ENCODE data around the gene NT5C2. TPM values are rescaled to one million over a fixed set of nuclear protein-coding genes. Genes with fewer than 3 reads are reported as not detected.
"Not testable (repeated sequence)": the region's sequence is repeated elsewhere in the genome, so short reads cannot be mapped to it uniquely, and the experiment has no call there.

NT5C2 gene
- total and polyA plus RNA-seq, 8 donors = 19.4 to 45.0 (median 26.4) TPM

GRCh38 chr10:103139803-103140202 is 53.3 kb downstream of the NT5C2 start:
- Histone ChIP-seq H3K4me1 (peaks cover 0 to 2% (median 2%) of the 10 kb centered on the region in 3 donors), H3K27ac (no peak overlapping the region), H3K4me3 (no peak overlapping the region), H3K36me3 (peaks cover 0 to 9% (median 0%) of the 10 kb centered on the region in 3 donors), H3K27me3 (no peaks in the 10 kb centered on the region), H3K9me3 (no peaks in the 10 kb centered on the region)
- ATAC-seq (no peak), DNase-seq (no peak), FAIRE-seq (no peak)
- intact Hi-C loops (cut with DNase I) = no loop called here
- no peak for TF ChIP-seq CTCF (IDR thresholded peaks at IDR 0.05)
- WGBS, 2 donors = 91 to 94% methylated on average over 3 of the region's 3 CpGs

GRCh38 chr10:103135168-103135567 is 57.9 kb downstream of the NT5C2 start:
- intact Hi-C loops (cut with DNase I); H3K9me3 ChIP-seq; H3K27ac ChIP-seq; H3K4me1 ChIP-seq; H3K4me3 ChIP-seq; DNase-seq; H3K27me3 ChIP-seq; FAIRE-seq; H3K36me3 ChIP-seq: not testable (repeated sequence)
- 93 to 100% methylated on average over 3 of the region's 3 CpGs for WGBS, 2 donors
- ATAC-seq = peak in 1 of 4 donors; percentile 29

GRCh38 chr10:103130910-103131309 is 62.2 kb downstream of the NT5C2 start:
- WGBS, 2 donors = 50 to 64% methylated on average over 1 of the region's 1 CpG
- FAIRE-seq = no peak
- Histone ChIP-seq H3K27me3 (no peaks in the 10 kb centered on the region), H3K4me3 (no peak overlapping the region), H3K9me3 (no peaks in the 10 kb centered on the region), H3K36me3 (peaks cover 0 to 2% (median 0%) of the 10 kb centered on the region in 3 donors), H3K4me1 (no peaks in the 10 kb centered on the region), H3K27ac (no peak overlapping the region)
- TF ChIP-seq CTCF (IDR thresholded peaks at IDR 0.05) = no peak
- DNase-seq = no peak
- intact Hi-C loops (cut with DNase I) = no loop called here
- ATAC-seq = no peak

GRCh38 chr10:103130180-103130579 is 62.9 kb downstream of the NT5C2 start:
- not testable (repeated sequence) for DNase-seq, FAIRE-seq, H3K36me3 ChIP-seq

GRCh38 chr10:103127241-103127640 is 65.8 kb downstream of the NT5C2 start:
- H3K4me3 ChIP-seq = no peak overlapping the region
- TF ChIP-seq CTCF (IDR thresholded peaks at IDR 0.05) = no peak
- 94 to 96% methylated on average over 1 of the region's 1 CpG for WGBS, 2 donors
- peaks cover 0 to 6% (median 0%) of the 10 kb centered on the region in 3 donors for H3K36me3 ChIP-seq
- no peaks in the 10 kb centered on the region for H3K4me1 ChIP-seq
- H3K27ac ChIP-seq = no peak overlapping the region
- FAIRE-seq (no peak), ATAC-seq (no peak), DNase-seq (no peak)
- H3K27me3 ChIP-seq = no peaks in the 10 kb centered on the region
- H3K9me3 ChIP-seq = no peaks in the 10 kb centered on the region
- intact Hi-C loops (cut with DNase I) = no loop called here

More at GRCh38 chr10:103130180-103130579, 62.9 kb downstream of the NT5C2 start:
- H3K27ac ChIP-seq; intact Hi-C loops (cut with DNase I); H3K9me3 ChIP-seq; H3K4me1 ChIP-seq; H3K27me3 ChIP-seq; H3K4me3 ChIP-seq; ATAC-seq: not testable (repeated sequence)
- WGBS, 2 donors = 94 to 95% methylated on average over 4 of the region's 5 CpGs

- H3K4me3 ChIP-seq = no peak overlapping the region
- DNase-seq = no peak
- intact Hi-C loops (cut with DNase I) = no loop called here
- WGBS, 2 donors = 82 to 91% methylated on average over 9 of the region's 9 CpGs
- H3K27ac ChIP-seq = no peak overlapping the region
- peaks cover 0 to 6% (median 0%) of the 10 kb centered on the region in 3 donors for H3K4me1 ChIP-seq
- peaks cover 0 to 6% (median 0%) of the 10 kb centered on the region in 3 donors for H3K36me3 ChIP-seq
- H3K27me3 ChIP-seq = no peaks in the 10 kb centered on the region
- FAIRE-seq = no peak
- TF ChIP-seq CTCF (IDR thresholded peaks at IDR 0.05) = no peak
- ATAC-seq = no peak
- H3K9me3 ChIP-seq = no peaks in the 10 kb centered on the region
Observed at GRCh38 chr10:103125323-103126267, 67.5 kb downstream of the NT5C2 start.

Measured in pancreas (tissue), 10 donors.